Activated T-helper 1 cell treated with anti-CD3 and anti-CD28 coated beads, Interleukin-12 subunit alpha, Interleukin-12 subunit beta, Interleukin-2, Interleukin-4 antibody, amounts not matched to agents 30 ng/mL and 10 ng/mL and 1 ng/mL, durations not matched to agents 14 hours and 24 hours and 36 hours (primary cell): ENCODE results near the gene TRIP6. TPM values are rescaled to one million over a fixed set of nuclear protein-coding genes. Genes with fewer than 3 reads are reported as not detected.

Experiments
- DNase-seq: peaks from one replicate; pipeline ENCODE4 v3.0.0; 2021; ENCODE audit warnings: low spot score
- H3K27ac Mint-ChIP-seq: one replicate; pipeline ENCODE4 v1.8.0; 2021; ENCODE audit warnings: mild to moderate bottlenecking, mixed read lengths
- H3K27me3 Mint-ChIP-seq: one replicate; pipeline ENCODE4 v1.8.0; 2022; ENCODE audit warnings: mild to moderate bottlenecking, moderate library complexity, mixed read lengths; ENCODE audit not compliant: insufficient read depth
- H3K36me3 Mint-ChIP-seq: one replicate; pipeline ENCODE4 v1.8.0; 2021; ENCODE audit warnings: low read depth, mixed read lengths
- H3K4me1 Mint-ChIP-seq: one replicate; pipeline ENCODE4 v1.8.0; 2021; ENCODE audit warnings: low read depth, mixed read lengths
- H3K4me3 Mint-ChIP-seq: one replicate; pipeline ENCODE4 v1.8.0; 2021; ENCODE audit warnings: mild to moderate bottlenecking, moderate library complexity, mixed read lengths
- H3K9me3 Mint-ChIP-seq: one replicate; pipeline ENCODE4 v1.8.0; 2021; ENCODE audit warnings: mixed read lengths
- intact Hi-C: fragments of 100-400 bp; cut with micrococcal nuclease; formaldehyde crosslinking; loops from one replicate; pipeline ENCODE4 v1.15.1; 2024
- total RNA-seq: library from RNA; stranded (reverse); gene quantifications from 2 replicates; pipeline ENCODE4 v1.2.3, GENCODE V29; 2022

TRIP6 gene
- total RNA-seq, 1 donor from 2014 or later = 41.5 TPM

GRCh38 chr7:100867776-100868485 is 744 bp downstream of the TRIP6 start:
- Mint-ChIP-seq H3K4me1 (peaks cover 12% of the 10 kb centered on the region), H3K27me3 (peaks cover 2% of the 10 kb centered on the region), H3K4me3 (peak overlapping the region; percentile 91), H3K27ac (peak overlapping the region; percentile 73), H3K9me3 (no peaks in the 10 kb centered on the region), H3K36me3 (peaks cover 33% of the 10 kb centered on the region)
- intact Hi-C loops = loop anchor here (1.0 to 5.0 kb wide), 3 partner anchors 7 to 596 kb away; partner anchors contain the start of genes SLC12A9 and SRRT
- no peak for DNase-seq

- no peaks in the 10 kb centered on the region for H3K9me3 Mint-ChIP-seq
- H3K27ac Mint-ChIP-seq = peak overlapping the region; percentile 97
- DNase-seq = no peak
- peaks cover 59% of the 10 kb centered on the region for H3K36me3 Mint-ChIP-seq
- peak overlapping the region; percentile 98 for H3K4me3 Mint-ChIP-seq
- intact Hi-C loops = loop anchor here (2.0 kb wide), 2 partner anchors 287 to 379 kb away; partner anchors contain the start of genes FBXO24 and LRCH4
- H3K4me1 Mint-ChIP-seq = peaks cover 34% of the 10 kb centered on the region
- no peaks in the 10 kb centered on the region for H3K27me3 Mint-ChIP-seq
Observed at GRCh38 chr7:100873599-100874299, 6.6 kb downstream of the TRIP6 start.

GRCh38 chr7:100874300-100874576 is 7.1 kb downstream of the TRIP6 start:
- H3K27ac Mint-ChIP-seq = peak overlapping the region; percentile 97
- peaks cover 37% of the 10 kb centered on the region for H3K4me1 Mint-ChIP-seq
- no peaks in the 10 kb centered on the region for H3K9me3 Mint-ChIP-seq
- peak overlapping the region; percentile 98 for H3K4me3 Mint-ChIP-seq
- intact Hi-C loops = loop anchor here (2.0 kb wide), 2 partner anchors 287 to 379 kb away; partner anchors contain the start of genes FBXO24 and LRCH4
- no peak for DNase-seq
- H3K36me3 Mint-ChIP-seq = peaks cover 59% of the 10 kb centered on the region
- H3K27me3 Mint-ChIP-seq = no peaks in the 10 kb centered on the region

GRCh38 chr7:100874577-100875355 is 7.6 kb downstream of the TRIP6 start, which contains the start of gene SRRT:
Gene SRRT (plus strand): TSS chr7:100875103. CDS start chr7:100875591, 488 bp downstream.
- DNase-seq = peak; percentile 98
- Mint-ChIP-seq H3K4me3 (peak within 1 kb of the TSS; percentile 98), H3K4me1 (peaks cover 40% of the 10 kb centered on the region), H3K9me3 (no peaks in the 10 kb centered on the region), H3K36me3 (peaks cover 61% of the 10 kb centered on the region), H3K27me3 (no peaks in the 10 kb centered on the region), H3K27ac (peak within 1 kb of the TSS; percentile 97)
- intact Hi-C loops = loop anchor here (1.0 to 2.0 kb wide), 8 partner anchors 7 to 445 kb away; partner anchors contain the start of genes FBXO24, GNB2, LRCH4 and MEPCE

GRCh38 chr7:100875356-100875751 is 8.2 kb downstream of the TRIP6 start:
- Mint-ChIP-seq H3K4me1 (peaks cover 44% of the 10 kb centered on the region), H3K36me3 (peaks cover 65% of the 10 kb centered on the region), H3K4me3 (peak overlapping the region; percentile 98), H3K27ac (peak overlapping the region; percentile 97), H3K9me3 (no peaks in the 10 kb centered on the region), H3K27me3 (no peaks in the 10 kb centered on the region)
- peak; percentile 30 for DNase-seq
- intact Hi-C loops = loop anchor here (1.0 to 2.0 kb wide), 8 partner anchors 8 to 446 kb away; partner anchors contain the start of genes FBXO24, GNB2, LRCH4 and MEPCE

GRCh38 chr7:100878013-100878412 is 10.8 kb downstream of the TRIP6 start:
- intact Hi-C loops = no loop called here
- peak overlapping the region; percentile 4 for H3K4me3 Mint-ChIP-seq
- H3K27ac Mint-ChIP-seq = peak overlapping the region; percentile 35

GRCh38 chr7:100878685-100879084 is 11.5 kb downstream of the TRIP6 start:
- DNase-seq = no peak
- H3K4me1 Mint-ChIP-seq = peaks cover 49% of the 10 kb centered on the region
- H3K27me3 Mint-ChIP-seq = no peaks in the 10 kb centered on the region
- peaks cover 71% of the 10 kb centered on the region for H3K36me3 Mint-ChIP-seq
- intact Hi-C loops = no loop called here
- H3K9me3 Mint-ChIP-seq = no peaks in the 10 kb centered on the region
- peak overlapping the region; percentile 4 for H3K4me3 Mint-ChIP-seq
- H3K27ac Mint-ChIP-seq = no peak overlapping the region

More at GRCh38 chr7:100878013-100878412, 10.8 kb downstream of the TRIP6 start:
- peaks cover 46% of the 10 kb centered on the region for H3K4me1 Mint-ChIP-seq
- H3K9me3 Mint-ChIP-seq = no peaks in the 10 kb centered on the region
- no peaks in the 10 kb centered on the region for H3K27me3 Mint-ChIP-seq
- H3K36me3 Mint-ChIP-seq = peaks cover 71% of the 10 kb centered on the region
- DNase-seq = no peak

GRCh38 chr7:100879685-100880261 is 12.6 kb downstream of the TRIP6 start:
- peaks cover 38% of the 10 kb centered on the region for H3K4me1 Mint-ChIP-seq
- intact Hi-C loops = no loop called here
- DNase-seq = no peak
- peaks cover 70% of the 10 kb centered on the region for H3K36me3 Mint-ChIP-seq
- no peak overlapping the region for H3K27ac Mint-ChIP-seq
- no peaks in the 10 kb centered on the region for H3K9me3 Mint-ChIP-seq
- H3K27me3 Mint-ChIP-seq = no peaks in the 10 kb centered on the region
- no peak overlapping the region for H3K4me3 Mint-ChIP-seq

GRCh38 chr7:100880645-100881044 is 13.5 kb downstream of the TRIP6 start:
- Mint-ChIP-seq H3K27ac (no peak overlapping the region), H3K36me3 (peaks cover 72% of the 10 kb centered on the region), H3K4me3 (no peak overlapping the region), H3K27me3 (no peaks in the 10 kb centered on the region), H3K4me1 (peaks cover 33% of the 10 kb centered on the region), H3K9me3 (no peaks in the 10 kb centered on the region)
- DNase-seq = no peak
- intact Hi-C loops = no loop called here

GRCh38 chr7:100881136-100881535 is 13.9 kb downstream of the TRIP6 start:
- no peaks in the 10 kb centered on the region for H3K9me3 Mint-ChIP-seq
- no peak for DNase-seq
- H3K27me3 Mint-ChIP-seq = no peaks in the 10 kb centered on the region
- H3K4me3 Mint-ChIP-seq = no peak overlapping the region
- no peak overlapping the region for H3K27ac Mint-ChIP-seq
- H3K36me3 Mint-ChIP-seq = peaks cover 74% of the 10 kb centered on the region
- intact Hi-C loops = no loop called here
- H3K4me1 Mint-ChIP-seq = peaks cover 35% of the 10 kb centered on the region

- Mint-ChIP-seq H3K36me3 (peaks cover 78% of the 10 kb centered on the region), H3K27me3 (no peaks in the 10 kb centered on the region), H3K4me3 (no peak overlapping the region), H3K27ac (no peak overlapping the region), H3K4me1 (peaks cover 36% of the 10 kb centered on the region), H3K9me3 (no peaks in the 10 kb centered on the region)
- no peak for DNase-seq
- intact Hi-C loops = no loop called here
Observed at GRCh38 chr7:100882201-100882600, 15.0 kb downstream of the TRIP6 start.

- intact Hi-C loops = no loop called here
- DNase-seq = no peak
- Mint-ChIP-seq H3K27ac (peak overlapping the region; percentile 36), H3K9me3 (no peaks in the 10 kb centered on the region), H3K36me3 (peaks cover 80% of the 10 kb centered on the region), H3K27me3 (no peaks in the 10 kb centered on the region), H3K4me3 (no peak overlapping the region), H3K4me1 (peaks cover 44% of the 10 kb centered on the region)
Observed at GRCh38 chr7:100882785-100883526, 15.8 kb downstream of the TRIP6 start.
